ENCODE results near the gene MGRN1.

- no peak for TF ChIP-seq POLR2A (IDR thresholded peaks at IDR 0.05)
- no peak for TF ChIP-seq CTCF (IDR thresholded peaks at IDR 0.05)
Measured at GRCh38 chr16:4666537-4667202, 42.0 kb downstream of the MGRN1 start.
